ENCODE measurements around the gene CLPTM1L.

CLPTM1L gene

DNA sequence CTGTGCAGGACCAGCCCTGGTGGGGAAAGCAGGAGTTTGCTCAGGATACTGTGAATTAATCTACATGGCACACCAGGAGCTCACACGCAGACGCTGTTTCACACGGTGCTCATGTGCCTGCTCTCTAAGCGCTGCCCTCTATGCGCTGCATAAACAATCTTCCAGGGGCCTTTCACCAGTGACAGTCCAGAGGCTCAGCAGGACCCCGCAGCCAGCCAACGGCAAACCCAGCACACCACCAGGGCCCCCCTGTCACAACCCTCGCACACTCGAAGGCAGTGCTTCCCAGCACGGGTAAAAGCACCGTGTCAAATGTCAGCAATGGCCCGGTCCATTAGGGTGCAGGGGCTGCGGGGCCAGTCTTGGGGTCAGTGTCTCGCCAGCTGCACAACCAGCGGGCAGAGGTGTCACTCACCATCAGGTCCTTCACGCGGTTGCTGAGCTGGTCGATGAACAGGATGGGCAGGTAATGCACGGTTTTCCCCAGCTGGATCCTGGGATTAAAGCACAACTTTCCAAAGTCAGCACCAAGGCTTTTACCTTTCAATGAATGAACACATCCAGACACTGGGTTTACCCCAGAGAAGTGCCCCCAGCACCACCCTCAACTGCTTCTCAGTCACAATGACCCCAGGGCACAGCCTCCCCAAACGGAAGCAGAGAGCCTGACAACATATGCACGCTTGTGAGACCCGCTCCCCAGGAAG is 7.3 kb downstream of the CLPTM1L start:
- no peak for DNase-seq (ENCODE audit: low spot score)
- Histone ChIP-seq H3K4me1 (ENCODE audit: insufficient read depth, poor library complexity, severe bottlenecking) (no peaks in the 10 kb centered on the region), H3K4me3 (ENCODE audit: severe bottlenecking) (no peak overlapping the region), H3K36me3 (ENCODE audit: low read depth) (peaks cover 79% of the 10 kb centered on the region), H3K27me3 (ENCODE audit: insufficient read depth, poor library complexity, severe bottlenecking) (no peaks in the 10 kb centered on the region), H3K9me3 (ENCODE audit: severe bottlenecking) (no peaks in the 10 kb centered on the region), H3K27ac (ENCODE audit: poor library complexity, severe bottlenecking) (no peak overlapping the region)
- no peak for ATAC-seq (ENCODE audit: low read depth)
- TF ChIP-seq, protein P1, sequence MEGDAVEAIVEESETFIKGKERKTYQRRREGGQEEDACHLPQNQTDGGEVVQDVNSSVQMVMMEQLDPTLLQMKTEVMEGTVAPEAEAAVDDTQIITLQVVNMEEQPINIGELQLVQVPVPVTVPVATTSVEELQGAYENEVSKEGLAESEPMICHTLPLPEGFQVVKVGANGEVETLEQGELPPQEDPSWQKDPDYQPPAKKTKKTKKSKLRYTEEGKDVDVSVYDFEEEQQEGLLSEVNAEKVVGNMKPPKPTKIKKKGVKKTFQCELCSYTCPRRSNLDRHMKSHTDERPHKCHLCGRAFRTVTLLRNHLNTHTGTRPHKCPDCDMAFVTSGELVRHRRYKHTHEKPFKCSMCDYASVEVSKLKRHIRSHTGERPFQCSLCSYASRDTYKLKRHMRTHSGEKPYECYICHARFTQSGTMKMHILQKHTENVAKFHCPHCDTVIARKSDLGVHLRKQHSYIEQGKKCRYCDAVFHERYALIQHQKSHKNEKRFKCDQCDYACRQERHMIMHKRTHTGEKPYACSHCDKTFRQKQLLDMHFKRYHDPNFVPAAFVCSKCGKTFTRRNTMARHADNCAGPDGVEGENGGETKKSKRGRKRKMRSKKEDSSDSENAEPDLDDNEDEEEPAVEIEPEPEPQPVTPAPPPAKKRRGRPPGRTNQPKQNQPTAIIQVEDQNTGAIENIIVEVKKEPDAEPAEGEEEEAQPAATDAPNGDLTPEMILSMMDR (IDR thresholded peaks at IDR 0.05; ENCODE audit: poor library complexity, severe bottlenecking), result no peak

GRCh38 chr5:1336749-1337488 is 8.0 kb downstream of the CLPTM1L start:
- no peak for ATAC-seq (ENCODE audit: low read depth)
- Histone ChIP-seq H3K4me1 (ENCODE audit: insufficient read depth, poor library complexity, severe bottlenecking) (no peaks in the 10 kb centered on the region), H3K9me3 (ENCODE audit: severe bottlenecking) (no peaks in the 10 kb centered on the region), H3K36me3 (ENCODE audit: low read depth) (peaks cover 79% of the 10 kb centered on the region), H3K27me3 (ENCODE audit: insufficient read depth, poor library complexity, severe bottlenecking) (no peaks in the 10 kb centered on the region), H3K27ac (ENCODE audit: poor library complexity, severe bottlenecking) (no peak overlapping the region), H3K4me3 (ENCODE audit: severe bottlenecking) (no peak overlapping the region)
- TF ChIP-seq, protein P1 (IDR thresholded peaks at IDR 0.05; ENCODE audit: poor library complexity, severe bottlenecking), result no peak
- no peak for DNase-seq (ENCODE audit: low spot score)

GRCh38 chr5:1336106-1336561 is 8.8 kb downstream of the CLPTM1L start:
- Histone ChIP-seq H3K27me3 (ENCODE audit: insufficient read depth, poor library complexity, severe bottlenecking) (no peaks in the 10 kb centered on the region), H3K4me1 (ENCODE audit: insufficient read depth, poor library complexity, severe bottlenecking) (peaks cover 8% of the 10 kb centered on the region), H3K4me3 (ENCODE audit: severe bottlenecking) (no peak overlapping the region), H3K36me3 (ENCODE audit: low read depth) (peaks cover 79% of the 10 kb centered on the region), H3K9me3 (ENCODE audit: severe bottlenecking) (no peaks in the 10 kb centered on the region), H3K27ac (ENCODE audit: poor library complexity, severe bottlenecking) (no peak overlapping the region)
- ATAC-seq (ENCODE audit: low read depth) (no peak), DNase-seq (ENCODE audit: low spot score) (no peak)
- TF ChIP-seq, protein P1 (IDR thresholded peaks at IDR 0.05; ENCODE audit: poor library complexity, severe bottlenecking), result no peak

GRCh38 chr5:1335540-1336095 is 9.3 kb downstream of the CLPTM1L start:
- Histone ChIP-seq H3K4me3 (ENCODE audit: severe bottlenecking) (no peak overlapping the region), H3K27me3 (ENCODE audit: insufficient read depth, poor library complexity, severe bottlenecking) (no peaks in the 10 kb centered on the region), H3K36me3 (ENCODE audit: low read depth) (peaks cover 76% of the 10 kb centered on the region), H3K27ac (ENCODE audit: poor library complexity, severe bottlenecking) (no peak overlapping the region), H3K9me3 (ENCODE audit: severe bottlenecking) (no peaks in the 10 kb centered on the region), H3K4me1 (ENCODE audit: insufficient read depth, poor library complexity, severe bottlenecking) (peaks cover 13% of the 10 kb centered on the region)
- ATAC-seq (ENCODE audit: low read depth) (no peak), DNase-seq (ENCODE audit: low spot score) (no peak)
- TF ChIP-seq, protein P1 (IDR thresholded peaks at IDR 0.05; ENCODE audit: poor library complexity, severe bottlenecking), result no peak
